Peyer's patch (tissue), 4 donors: ENCODE data around the gene PRR23E.

Experiments
- POLR2A ChIP-seq, 2 donors: fragments of 450-650 bp; IDR thresholded peaks; one replicate each; pipeline ENCODE4 v1.5.1; 2017; ENCODE audit warnings: antibody characterized with exemption in 2 of 2, mild to moderate bottlenecking in 2 of 2, moderate library complexity in 2 of 2
- TF ChIP-seq, protein P1 (sequence below), 6 experiments: fragments of 450-650 bp in 4 of 6; fragments of 200-600 bp in 2 of 6; sonication (generic) in 1 of 6; IDR thresholded peaks; one replicate each; pipeline ENCODE4 v1.5.1; 2017 to 2019; ENCODE audit warnings: antibody characterized with exemption in 6 of 6, mild to moderate bottlenecking in 3 of 6, moderate library complexity in 1 of 6

DNA sequence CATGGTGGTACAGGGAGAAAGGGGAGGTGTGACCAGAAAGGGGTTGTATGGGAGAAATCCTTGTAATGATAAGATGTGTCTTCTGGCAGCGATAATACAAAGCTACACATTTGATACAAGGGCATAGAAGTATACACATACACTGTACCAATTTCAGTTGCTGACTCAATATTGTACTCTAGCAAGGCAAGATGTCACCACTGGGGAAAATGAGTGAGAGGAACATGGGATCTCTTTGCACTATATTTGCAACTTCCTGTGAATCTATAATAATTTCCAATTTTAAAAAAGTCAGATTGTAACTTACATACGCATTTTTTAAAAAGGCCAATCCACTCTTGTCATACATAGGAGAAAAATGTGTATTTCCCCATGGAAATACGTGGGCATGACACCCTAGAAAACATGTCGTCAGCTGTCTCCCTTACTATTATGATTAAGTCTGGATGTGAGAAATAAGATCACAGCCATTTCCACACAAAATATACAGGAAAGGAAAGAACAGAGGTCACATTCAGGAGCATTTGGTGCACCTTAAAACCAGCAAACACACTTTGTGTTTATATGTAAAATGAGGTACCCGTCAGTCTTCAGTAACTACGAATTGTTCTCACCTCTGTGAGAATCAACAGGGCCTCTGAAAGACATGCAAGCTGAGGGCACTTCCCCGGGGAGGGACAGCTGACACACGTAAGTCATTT, 22.9 kb downstream of the PRR23E start:
- TF ChIP-seq, protein P1, sequence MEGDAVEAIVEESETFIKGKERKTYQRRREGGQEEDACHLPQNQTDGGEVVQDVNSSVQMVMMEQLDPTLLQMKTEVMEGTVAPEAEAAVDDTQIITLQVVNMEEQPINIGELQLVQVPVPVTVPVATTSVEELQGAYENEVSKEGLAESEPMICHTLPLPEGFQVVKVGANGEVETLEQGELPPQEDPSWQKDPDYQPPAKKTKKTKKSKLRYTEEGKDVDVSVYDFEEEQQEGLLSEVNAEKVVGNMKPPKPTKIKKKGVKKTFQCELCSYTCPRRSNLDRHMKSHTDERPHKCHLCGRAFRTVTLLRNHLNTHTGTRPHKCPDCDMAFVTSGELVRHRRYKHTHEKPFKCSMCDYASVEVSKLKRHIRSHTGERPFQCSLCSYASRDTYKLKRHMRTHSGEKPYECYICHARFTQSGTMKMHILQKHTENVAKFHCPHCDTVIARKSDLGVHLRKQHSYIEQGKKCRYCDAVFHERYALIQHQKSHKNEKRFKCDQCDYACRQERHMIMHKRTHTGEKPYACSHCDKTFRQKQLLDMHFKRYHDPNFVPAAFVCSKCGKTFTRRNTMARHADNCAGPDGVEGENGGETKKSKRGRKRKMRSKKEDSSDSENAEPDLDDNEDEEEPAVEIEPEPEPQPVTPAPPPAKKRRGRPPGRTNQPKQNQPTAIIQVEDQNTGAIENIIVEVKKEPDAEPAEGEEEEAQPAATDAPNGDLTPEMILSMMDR (IDR thresholded peaks at IDR 0.05), result no peak
- no peak for TF ChIP-seq POLR2A (IDR thresholded peaks at IDR 0.05)
